Stomach (tissue), 9 donors: ENCODE measurements around the gene CPSF6. TPM values are rescaled to one million over a fixed set of nuclear protein-coding genes. Genes with fewer than 3 reads are reported as not detected.
A peak's percentile ranks its signal among the peaks of the same experiment; 100 is the strongest.

Experiments used
- DNase-seq, 2 donors: peaks; one replicate each; pipeline versions ENCODE4 v3.0.0 to v3.0.0-alpha.2; 2013 to 2019
- H3K27ac ChIP-seq, 5 donors: fragments of 200-600 bp in 4 of 5; sonication (generic) in 4 of 5; one replicate each; pipeline ENCODE4 v1.5.1; 2013 to 2019; ENCODE audit warnings: mild to moderate bottlenecking in 1 of 5, moderate library complexity in 1 of 5
- H3K27me3 ChIP-seq, 3 donors: fragments of 200-600 bp; sonication (generic); one replicate each; pipeline ENCODE4 v1.5.1; 2017 to 2019; ENCODE audit warnings: mixed run types in 1 of 3
- H3K36me3 ChIP-seq, 4 donors: fragments of 200-600 bp; sonication (generic); 1 replicate in 3 of 4; 2 replicates in 1 of 4; pipeline ENCODE4 v1.5.1; 2016 to 2019
- H3K4me1 ChIP-seq, 4 donors: fragments of 200-600 bp; sonication (generic); one replicate each; pipeline ENCODE4 v1.5.1; 2016 to 2019
- H3K4me3 ChIP-seq, 4 donors: fragments of 200-600 bp; sonication (generic) in 3 of 4; one replicate each; pipeline ENCODE4 v1.5.1; 2016 to 2019; ENCODE audit warnings: mild to moderate bottlenecking in 1 of 4
- H3K9me3 ChIP-seq, 4 donors: fragments of 200-600 bp; sonication (generic); one replicate each; pipeline ENCODE4 v1.5.1; 2016 to 2019
- CTCF ChIP-seq, 7 experiments: fragments of 450-650 bp in 4 of 7; fragments of 200-600 bp in 3 of 7; sonication (generic) in 3 of 7; IDR thresholded peaks; one replicate each; pipeline ENCODE4 v1.5.1; 2016 to 2019; ENCODE audit warnings: antibody characterized with exemption in 7 of 7, control low read depth in 2 of 7, mild to moderate bottlenecking in 1 of 7
- EP300 ChIP-seq: sonication (generic); formaldehyde crosslinking; IDR thresholded peaks from one replicate; pipeline ENCODE4 v1.6.1; 2017; ENCODE audit warnings: antibody characterized with exemption
- POLR2A ChIP-seq, 4 donors: fragments of 450-650 bp; IDR thresholded peaks; one replicate each; pipeline ENCODE4 v1.6.1; 2016; ENCODE audit warnings: antibody characterized with exemption in 4 of 4, control low read depth in 2 of 4, mild to moderate bottlenecking in 1 of 4, moderate library complexity in 1 of 4
- POLR2AphosphoS5 ChIP-seq, 3 donors: sonication (generic); formaldehyde crosslinking; IDR thresholded peaks; one replicate each; pipeline ENCODE4 v1.6.1; 2016; ENCODE audit warnings: antibody characterized with exemption in 3 of 3
- WGBS, 5 donors: extraction: QIAGEN DNeasy Blood & Tissue Kit in 3 of 5; methylation state at CpG; one replicate each; pipeline versions ENCODE4 v1.1.5 to v1.1.7; 2013 to 2018; 5-methylcytosine and 5-hydroxymethylcytosine counted together
- intact Hi-C: fragments of 100-400 bp; cut with DNase I; formaldehyde crosslinking; loops from one replicate; pipeline ENCODE4 v1.15.1; 2023; ENCODE audit warnings: low total_unique reads
- polyA plus RNA-seq, 3 donors: library from polyadenylated mRNA; stranded (reverse); fragments of 200-250 nt; gene quantifications; one replicate each; pipeline ENCODE4 v1.2.3, GENCODE V29; 2013
- total RNA-seq, 5 donors: library from RNA; depleted of rRNA; stranded (reverse); fragments of >200 nt; gene quantifications; one replicate each; pipeline versions ENCODE4 v1.1.0 to v1.2.3, GENCODE V29; 2014 to 2016
- donor health status: healthy with polysubstance abuse.
- donor health status: Bipolar disorder and iron deficiency.
- donor health status: healthy.

CPSF6 gene
- total and polyA plus RNA-seq, 8 donors: 14.9 to 113 (median 41.4) TPM

- H3K4me3 ChIP-seq: no peak overlapping the region
- intact Hi-C loops: no loop called here
- no peak for DNase-seq
- no peaks in the 10 kb centered on the region for H3K9me3 ChIP-seq
- no peaks in the 10 kb centered on the region for H3K4me1 ChIP-seq
- no peaks in the 10 kb centered on the region for H3K27me3 ChIP-seq
- 97 to 100% (median 100%) methylated on average over 1 of the region's 1 CpG for WGBS, 5 donors
- TF ChIP-seq CTCF (IDR thresholded peaks at IDR 0.05) (no peak), EP300 (no peak), POLR2A (IDR thresholded peaks at IDR 0.05) (no peak), POLR2AphosphoS5 (IDR thresholded peaks at IDR 0.05) (no peak)
- H3K36me3 ChIP-seq: no peaks in the 10 kb centered on the region
- H3K27ac ChIP-seq: no peak overlapping the region
Measured at GRCh38 chr12:69225251-69225910, 14.0 kb upstream of the CPSF6 start.

- Histone ChIP-seq H3K4me3 (no peak overlapping the region), H3K4me1 (no peaks in the 10 kb centered on the region), H3K36me3 (no peaks in the 10 kb centered on the region), H3K27me3 (no peaks in the 10 kb centered on the region), H3K27ac (no peak overlapping the region), H3K9me3 (peaks cover 0 to 20% (median 10%) of the 10 kb centered on the region in 4 donors)
- intact Hi-C loops: no loop called here
- no peak for DNase-seq
- TF ChIP-seq EP300: no peak
- no peak for TF ChIP-seq POLR2A (IDR thresholded peaks at IDR 0.05)
- TF ChIP-seq POLR2AphosphoS5 (IDR thresholded peaks at IDR 0.05): no peak
- TF ChIP-seq CTCF (IDR thresholded peaks at IDR 0.05): no peak
Measured at GRCh38 chr12:69231479-69231878, 7.9 kb upstream of the CPSF6 start.

GRCh38 chr12:69238589-69239351, 599 bp upstream of the CPSF6 start:
- intact Hi-C loops: no loop called here
- TF ChIP-seq EP300: no peak
- TF ChIP-seq CTCF (IDR thresholded peaks at IDR 0.05): no peak
- TF ChIP-seq POLR2A (IDR thresholded peaks at IDR 0.05): no peak
- no peak for TF ChIP-seq POLR2AphosphoS5 (IDR thresholded peaks at IDR 0.05)

GRCh38 chr12:69239922-69240630, 707 bp downstream of the CPSF6 start:
- H3K9me3 ChIP-seq: no peaks in the 10 kb centered on the region
- peaks cover 0 to 7% (median 0%) of the 10 kb centered on the region in 4 donors for H3K36me3 ChIP-seq
- peaks cover 32 to 58% (median 43%) of the 10 kb centered on the region in 4 donors for H3K4me1 ChIP-seq
- peak overlapping the region; percentile 84 to 93 (median 88) for H3K4me3 ChIP-seq
- TF ChIP-seq POLR2AphosphoS5 (IDR thresholded peaks at IDR 0.05) (no peak), CTCF (IDR thresholded peaks at IDR 0.05) (no peak), POLR2A (IDR thresholded peaks at IDR 0.05) (no peak), EP300 (no peak)
- WGBS, 5 donors: 0 to 2% (median 1%) methylated on average over 19 to 61 of the region's 68 CpGs
- peak overlapping the region; percentile 91 to 99 (median 99) for H3K27ac ChIP-seq
- peak; percentile 47 to 81 for DNase-seq
- no peaks in the 10 kb centered on the region for H3K27me3 ChIP-seq
- intact Hi-C loops: no loop called here

More at GRCh38 chr12:69238589-69239351, 599 bp upstream of the CPSF6 start:
- peak overlapping the region; percentile 84 to 93 (median 88) for H3K4me3 ChIP-seq
- H3K4me1 ChIP-seq: peaks cover 31 to 47% (median 37%) of the 10 kb centered on the region in 4 donors
- no peak for DNase-seq
- no peaks in the 10 kb centered on the region for H3K27me3 ChIP-seq
- H3K36me3 ChIP-seq: no peaks in the 10 kb centered on the region
- peak overlapping the region; percentile 91 to 99 (median 99) for H3K27ac ChIP-seq
- 13 to 17% (median 15%) methylated on average over 16 of the region's 16 CpGs for WGBS, 5 donors
- no peaks in the 10 kb centered on the region for H3K9me3 ChIP-seq
